ENCODE measurements around the gene CDC42SE2. TPM values are rescaled to one million over a fixed set of nuclear protein-coding genes. Genes with fewer than 3 reads are reported as not detected.
A peak's percentile ranks its signal among the peaks of the same experiment; 100 is the strongest.

Gene CDC42SE2
- total and polyA plus RNA-seq, 2 experiments from 2014 or later: 24.2 to 36.2 TPM

DNA sequence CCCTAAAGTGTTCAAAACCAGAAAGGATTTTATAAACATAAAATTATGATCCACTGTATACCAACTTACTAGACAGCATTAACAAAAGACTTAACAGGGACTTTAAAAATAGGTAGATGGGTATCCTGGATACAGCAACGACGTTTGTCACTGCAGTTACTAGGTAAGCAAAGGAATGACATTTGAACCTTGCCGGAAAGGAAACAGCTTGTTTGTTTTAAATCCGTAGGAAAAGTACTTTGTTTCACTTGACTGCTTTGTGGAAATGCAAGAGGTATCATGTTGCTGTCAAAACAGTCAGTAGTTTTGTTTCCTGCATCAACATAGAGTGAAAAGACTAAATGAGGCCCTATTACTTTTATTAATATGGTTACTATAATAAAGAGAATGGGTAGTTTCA is 122.9 kb downstream of the CDC42SE2 start:
- Mint-ChIP-seq H3K27ac (no peak overlapping the region), H3K9me3 (no peaks in the 10 kb centered on the region), H3K36me3 (ENCODE audit: low read depth) (peaks cover 2% of the 10 kb centered on the region; the same call in 1 of the 3 replicates), H3K4me1 (peaks cover 16% of the 10 kb centered on the region; the same call in 2 of the 3 replicates), H3K4me3 (no peak overlapping the region), H3K27me3 (ENCODE audit: insufficient read depth, low read depth, poor library complexity) (peaks cover 3% of the 10 kb centered on the region)
- Histone ChIP-seq H3K9me2 (ENCODE audit: insufficient read depth) (no peaks in the 10 kb centered on the region), H3K4me1 (ENCODE audit: insufficient read depth) (peaks cover 14% of the 10 kb centered on the region), H3K4me3 (no peak overlapping the region), H3K36me3 (ENCODE audit: insufficient read depth) (no peaks in the 10 kb centered on the region), H3K79me2 (replicated peaks; ENCODE audit: insufficient read depth) (0 out of 2 replicates have a peak, but pooled peaks cover 9% of the 10 kb centered on the region), H3K27me3 (ENCODE audit: insufficient read depth) (no peaks in the 10 kb centered on the region), H3F3A (replicated peaks; ENCODE audit: low read depth) (no peaks in the 10 kb centered on the region), H2AFZ (no peak overlapping the region), H3K27ac (ENCODE audit: low read depth) (no peak overlapping the region), H4K20me1 (replicated peaks; ENCODE audit: insufficient read depth) (no peaks in the 10 kb centered on the region), H3K4me2 (no peak overlapping the region)
- DNase-seq (ENCODE audit: low spot score): peak; percentile 28
- TF ChIP-seq, protein P1, sequence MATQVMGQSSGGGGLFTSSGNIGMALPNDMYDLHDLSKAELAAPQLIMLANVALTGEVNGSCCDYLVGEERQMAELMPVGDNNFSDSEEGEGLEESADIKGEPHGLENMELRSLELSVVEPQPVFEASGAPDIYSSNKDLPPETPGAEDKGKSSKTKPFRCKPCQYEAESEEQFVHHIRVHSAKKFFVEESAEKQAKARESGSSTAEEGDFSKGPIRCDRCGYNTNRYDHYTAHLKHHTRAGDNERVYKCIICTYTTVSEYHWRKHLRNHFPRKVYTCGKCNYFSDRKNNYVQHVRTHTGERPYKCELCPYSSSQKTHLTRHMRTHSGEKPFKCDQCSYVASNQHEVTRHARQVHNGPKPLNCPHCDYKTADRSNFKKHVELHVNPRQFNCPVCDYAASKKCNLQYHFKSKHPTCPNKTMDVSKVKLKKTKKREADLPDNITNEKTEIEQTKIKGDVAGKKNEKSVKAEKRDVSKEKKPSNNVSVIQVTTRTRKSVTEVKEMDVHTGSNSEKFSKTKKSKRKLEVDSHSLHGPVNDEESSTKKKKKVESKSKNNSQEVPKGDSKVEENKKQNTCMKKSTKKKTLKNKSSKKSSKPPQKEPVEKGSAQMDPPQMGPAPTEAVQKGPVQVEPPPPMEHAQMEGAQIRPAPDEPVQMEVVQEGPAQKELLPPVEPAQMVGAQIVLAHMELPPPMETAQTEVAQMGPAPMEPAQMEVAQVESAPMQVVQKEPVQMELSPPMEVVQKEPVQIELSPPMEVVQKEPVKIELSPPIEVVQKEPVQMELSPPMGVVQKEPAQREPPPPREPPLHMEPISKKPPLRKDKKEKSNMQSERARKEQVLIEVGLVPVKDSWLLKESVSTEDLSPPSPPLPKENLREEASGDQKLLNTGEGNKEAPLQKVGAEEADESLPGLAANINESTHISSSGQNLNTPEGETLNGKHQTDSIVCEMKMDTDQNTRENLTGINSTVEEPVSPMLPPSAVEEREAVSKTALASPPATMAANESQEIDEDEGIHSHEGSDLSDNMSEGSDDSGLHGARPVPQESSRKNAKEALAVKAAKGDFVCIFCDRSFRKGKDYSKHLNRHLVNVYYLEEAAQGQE (IDR thresholded peaks at IDR 0.05; ENCODE audit: unreplicated experiment): no peak
- TF ChIP-seq EZH2phosphoT487 (IDR thresholded peaks at IDR 0.05; ENCODE audit: unreplicated experiment): no peak
- TF ChIP-seq NANOG (IDR thresholded peaks at IDR 0.05; ENCODE audit: borderline replicate concordance): no peak
- TF ChIP-seq, protein P2, sequence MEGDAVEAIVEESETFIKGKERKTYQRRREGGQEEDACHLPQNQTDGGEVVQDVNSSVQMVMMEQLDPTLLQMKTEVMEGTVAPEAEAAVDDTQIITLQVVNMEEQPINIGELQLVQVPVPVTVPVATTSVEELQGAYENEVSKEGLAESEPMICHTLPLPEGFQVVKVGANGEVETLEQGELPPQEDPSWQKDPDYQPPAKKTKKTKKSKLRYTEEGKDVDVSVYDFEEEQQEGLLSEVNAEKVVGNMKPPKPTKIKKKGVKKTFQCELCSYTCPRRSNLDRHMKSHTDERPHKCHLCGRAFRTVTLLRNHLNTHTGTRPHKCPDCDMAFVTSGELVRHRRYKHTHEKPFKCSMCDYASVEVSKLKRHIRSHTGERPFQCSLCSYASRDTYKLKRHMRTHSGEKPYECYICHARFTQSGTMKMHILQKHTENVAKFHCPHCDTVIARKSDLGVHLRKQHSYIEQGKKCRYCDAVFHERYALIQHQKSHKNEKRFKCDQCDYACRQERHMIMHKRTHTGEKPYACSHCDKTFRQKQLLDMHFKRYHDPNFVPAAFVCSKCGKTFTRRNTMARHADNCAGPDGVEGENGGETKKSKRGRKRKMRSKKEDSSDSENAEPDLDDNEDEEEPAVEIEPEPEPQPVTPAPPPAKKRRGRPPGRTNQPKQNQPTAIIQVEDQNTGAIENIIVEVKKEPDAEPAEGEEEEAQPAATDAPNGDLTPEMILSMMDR (conservative IDR thresholded peaks at IDR 0.05; ENCODE audit: low read depth in 2 of 2): no peak
- TF ChIP-seq JUNB (IDR thresholded peaks at IDR 0.05; ENCODE audit: unreplicated experiment): no peak
- TF ChIP-seq EZH2 (IDR thresholded peaks at IDR 0.05; ENCODE audit: low read depth, unreplicated experiment): no peak
- no peak for ATAC-seq

DNA sequence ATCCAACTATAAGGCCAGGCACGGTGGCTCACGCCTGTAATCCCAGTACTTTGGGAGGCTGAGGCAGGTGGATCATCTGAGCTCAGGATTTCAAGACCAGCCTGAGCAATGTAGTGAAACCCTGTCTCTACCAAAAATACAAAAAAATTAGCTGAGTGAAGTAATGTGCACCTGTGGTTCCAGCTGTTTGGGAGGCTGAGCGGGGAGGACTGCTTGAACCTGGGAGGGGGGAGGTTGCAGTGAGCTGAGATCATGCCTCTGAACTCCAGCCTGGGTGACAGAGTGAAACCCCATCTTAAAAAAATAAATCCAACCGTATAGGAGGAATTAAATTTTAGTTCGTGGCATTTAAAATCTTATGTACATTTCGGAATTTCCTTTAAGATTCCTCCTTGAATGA is 123.4 kb downstream of the CDC42SE2 start:
- Histone ChIP-seq H3K79me2 (replicated peaks; ENCODE audit: insufficient read depth) (0 out of 2 replicates have a peak, but pooled peaks cover 9% of the 10 kb centered on the region), H2AFZ (no peak overlapping the region), H3K9me2 (ENCODE audit: insufficient read depth) (no peaks in the 10 kb centered on the region), H3K27me3 (ENCODE audit: insufficient read depth) (no peaks in the 10 kb centered on the region), H3K27ac (ENCODE audit: low read depth) (no peak overlapping the region), H3K4me1 (ENCODE audit: insufficient read depth) (peaks cover 14% of the 10 kb centered on the region), H3K36me3 (ENCODE audit: insufficient read depth) (no peaks in the 10 kb centered on the region), H3K4me2 (no peak overlapping the region), H4K20me1 (replicated peaks; ENCODE audit: insufficient read depth) (no peaks in the 10 kb centered on the region), H3K4me3 (no peak overlapping the region), H3F3A (replicated peaks; ENCODE audit: low read depth) (no peaks in the 10 kb centered on the region)
- Mint-ChIP-seq H3K4me1 (peaks cover 14% of the 10 kb centered on the region; the same call in 2 of the 3 replicates), H3K27me3 (ENCODE audit: insufficient read depth, low read depth, poor library complexity) (peaks cover 3% of the 10 kb centered on the region), H3K36me3 (ENCODE audit: low read depth) (peaks cover 5% of the 10 kb centered on the region; the same call in 1 of the 3 replicates), H3K4me3 (no peak overlapping the region), H3K9me3 (no peaks in the 10 kb centered on the region), H3K27ac (no peak overlapping the region)
- DNase-seq (ENCODE audit: low spot score) (no peak), ATAC-seq (no peak)
- TF ChIP-seq ZNF331 (CRISPR knock-in tag; IDR thresholded peaks at IDR 0.05; ENCODE audit: low read depth) (no peak), POLR2AphosphoS5 (IDR thresholded peaks at IDR 0.05; ENCODE audit: low read depth) (no peak), CREB1 (CRISPR knock-in tag; IDR thresholded peaks at IDR 0.05; ENCODE audit: low read depth) (no peak)
- TF ChIP-seq, protein P3, sequence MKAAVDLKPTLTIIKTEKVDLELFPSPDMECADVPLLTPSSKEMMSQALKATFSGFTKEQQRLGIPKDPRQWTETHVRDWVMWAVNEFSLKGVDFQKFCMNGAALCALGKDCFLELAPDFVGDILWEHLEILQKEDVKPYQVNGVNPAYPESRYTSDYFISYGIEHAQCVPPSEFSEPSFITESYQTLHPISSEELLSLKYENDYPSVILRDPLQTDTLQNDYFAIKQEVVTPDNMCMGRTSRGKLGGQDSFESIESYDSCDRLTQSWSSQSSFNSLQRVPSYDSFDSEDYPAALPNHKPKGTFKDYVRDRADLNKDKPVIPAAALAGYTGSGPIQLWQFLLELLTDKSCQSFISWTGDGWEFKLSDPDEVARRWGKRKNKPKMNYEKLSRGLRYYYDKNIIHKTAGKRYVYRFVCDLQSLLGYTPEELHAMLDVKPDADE (IDR thresholded peaks at IDR 0.05): no peak
- TF ChIP-seq, protein P2 (conservative IDR thresholded peaks at IDR 0.05; ENCODE audit: low read depth in 2 of 2): no peak
